WTC11 (cell line): Measurements from ENCODE around the gene PRPF8. TPM values are rescaled to one million over a fixed set of nuclear protein-coding genes. Genes with fewer than 3 reads are reported as not detected.
"Not testable (repeated sequence)": the region's sequence is repeated elsewhere in the genome, so short reads cannot be mapped to it uniquely, and the experiment has no call there.

Experiments
- ATAC-seq: fragments of 200-7000 bp; cut with Tn5 transposase; 2 replicates; pipeline ENCODE4 v1.10.0; 2021; ENCODE audit warnings: mild to moderate bottlenecking, moderate library complexity
- CTCF ChIA-PET: fragments of 300-600 bp; sonication (Branson Sonifier 250); formaldehyde crosslinking; loops from one replicate; lab custom pipeline; 2021; ENCODE audit warnings: antibody characterized with exemption; lab: Charles Lee
- POLR2A ChIA-PET: fragments of 350-600 bp; sonication (Branson Sonifier 250); formaldehyde crosslinking; loops from one replicate; lab custom pipeline; 2021; ENCODE audit warnings: antibody characterized with exemption; lab: Charles Lee
- DNase-seq: peaks from one replicate; pipeline ENCODE4 v3.0.0; 2021; ENCODE audit warnings: low spot score
- H3K27ac Mint-ChIP-seq: 2 replicates; pipeline ENCODE4 v1.8.0; 2021; ENCODE audit warnings: mixed read lengths
- H3K27me3 Mint-ChIP-seq: 2 replicates; pipeline ENCODE4 v1.8.0; 2021; ENCODE audit warnings: low read depth, mild to moderate bottlenecking, moderate library complexity, mixed read lengths
- H3K36me3 Mint-ChIP-seq: 2 replicates; pipeline ENCODE4 v1.8.0; 2021; ENCODE audit warnings: mixed read lengths
- H3K4me1 Mint-ChIP-seq: 2 replicates; pipeline ENCODE4 v1.8.0; 2022; ENCODE audit warnings: mixed read lengths
- H3K4me3 Mint-ChIP-seq: 2 replicates; pipeline ENCODE4 v1.8.0; 2021; ENCODE audit warnings: mild to moderate bottlenecking, moderate library complexity, mixed read lengths
- H3K9me3 Mint-ChIP-seq: 2 replicates; pipeline ENCODE4 v1.8.0; 2021; ENCODE audit warnings: mixed read lengths
- AFF4 ChIP-seq: sonication (generic); formaldehyde crosslinking; IDR thresholded peaks from 2 replicates; pipeline ENCODE4 v1.8.1; 2023; ENCODE audit warnings: mild to moderate bottlenecking, missing genetic modification reagents, borderline replicate concordance
- CTCF ChIP-seq: fragments of 200-600 bp; IDR thresholded peaks from 2 replicates; pipeline ENCODE4 v1.8.0; 2022; ENCODE audit warnings: antibody characterized with exemption
- E2F1 ChIP-seq: sonication (generic); formaldehyde crosslinking; IDR thresholded peaks from 2 replicates; pipeline ENCODE4 v1.8.0; 2022; ENCODE audit warnings: mild to moderate bottlenecking, missing genetic modification reagents
- ESRRA ChIP-seq: sonication (generic); formaldehyde crosslinking; IDR thresholded peaks from 2 replicates; pipeline ENCODE4 v1.8.1; 2022; ENCODE audit warnings: mild to moderate bottlenecking, missing genetic modification reagents, borderline replicate concordance
- ETV6 ChIP-seq: sonication (generic); formaldehyde crosslinking; IDR thresholded peaks from 2 replicates; pipeline ENCODE4 v1.8.1; 2022; ENCODE audit warnings: mild to moderate bottlenecking, missing genetic modification reagents
- HMGA2 ChIP-seq: fragments of 250-450 bp; sonication (Bioruptor Pico); IDR thresholded peaks from 2 replicates; pipeline ENCODE4 v1.4.0; 2021; ENCODE audit warnings: mild to moderate bottlenecking, moderate library complexity
- MAX ChIP-seq: sonication (generic); formaldehyde crosslinking; IDR thresholded peaks from 2 replicates; pipeline ENCODE4 v1.8.0; 2022; ENCODE audit warnings: mild to moderate bottlenecking, missing genetic modification reagents
- MLX ChIP-seq: sonication (generic); formaldehyde crosslinking; IDR thresholded peaks from 2 replicates; pipeline ENCODE4 v1.8.1; 2023; ENCODE audit warnings: mild to moderate bottlenecking, missing genetic modification reagents, moderate library complexity
- NR1H2 ChIP-seq: sonication (generic); formaldehyde crosslinking; IDR thresholded peaks from 2 replicates; pipeline ENCODE4 v1.9.0; 2021; ENCODE audit warnings: mild to moderate bottlenecking, moderate library complexity, missing genetic modification reagents
- TEAD1 ChIP-seq: sonication (generic); formaldehyde crosslinking; IDR thresholded peaks from 2 replicates; pipeline ENCODE4 v1.8.0; 2022; ENCODE audit warnings: mild to moderate bottlenecking, missing genetic modification reagents
- USF2 ChIP-seq: sonication (generic); formaldehyde crosslinking; IDR thresholded peaks from 2 replicates; pipeline ENCODE4 v1.8.1; 2023; ENCODE audit warnings: mild to moderate bottlenecking, missing genetic modification reagents, moderate library complexity
- ZNF121 ChIP-seq: sonication (generic); formaldehyde crosslinking; IDR thresholded peaks from 2 replicates; pipeline ENCODE4 v1.8.0; 2023; ENCODE audit warnings: missing genetic modification reagents
- ZNF232 ChIP-seq: sonication (generic); formaldehyde crosslinking; IDR thresholded peaks from 2 replicates; pipeline ENCODE4 v1.8.0; 2022; ENCODE audit warnings: mild to moderate bottlenecking, missing genetic modification reagents
- ZNF423 ChIP-seq: fragments of 250-450 bp; sonication (Bioruptor Pico); IDR thresholded peaks from 2 replicates; pipeline ENCODE4 v2.1.2; 2022; ENCODE audit warnings: mild to moderate bottlenecking, moderate library complexity
- total RNA-seq: library from RNA; stranded (reverse); gene quantifications from 3 replicates; pipeline ENCODE4 v1.2.3, GENCODE V29; 2021

The PRPF8 gene
- total RNA-seq, 1 experiment from 2014 or later, result 388 TPM

GRCh38 chr17:1673041-1673785, 11.5 kb downstream of the PRPF8 start:
- TF ChIP-seq TEAD1 (no peak), NR1H2 (CRISPR knock-in tag) (no peak), ESRRA (CRISPR knock-in tag) (no peak), E2F1 (CRISPR knock-in tag) (no peak), ZNF423 (no peak), ETV6 (CRISPR knock-in tag) (no peak), MLX (no peak), HMGA2 (CRISPR knock-in tag) (no peak), ZNF232 (CRISPR knock-in tag) (no peak), AFF4 (no peak)
- Mint-ChIP-seq H3K9me3 (no peaks in the 10 kb centered on the region), H3K4me3 (no peak overlapping the region), H3K4me1 (no peaks in the 10 kb centered on the region), H3K27ac (no peak overlapping the region), H3K36me3 (peaks cover 89% of the 10 kb centered on the region), H3K27me3 (no peaks in the 10 kb centered on the region)
- POLR2A ChIA-PET, result no interaction called here
- CTCF ChIA-PET, result interaction anchor here (1.0 to 1.3 kb wide), 2 partner anchors 11 to 24 kb away, joined by 3 to 4 read pairs; partner anchors contain the start of gene RILP
- DNase-seq (no peak), ATAC-seq (no peak)

GRCh38 chr17:1663934-1664333, 20.7 kb downstream of the PRPF8 start:
- H3K27me3 Mint-ChIP-seq, H3K4me1 Mint-ChIP-seq, DNase-seq, H3K9me3 Mint-ChIP-seq, H3K27ac Mint-ChIP-seq, POLR2A ChIA-PET, ATAC-seq, H3K4me3 Mint-ChIP-seq: not testable (repeated sequence)
- TF ChIP-seq ZNF121, result 0 out of 2 replicates have a peak, but pooled peaks have one; percentile 53
- H3K36me3 Mint-ChIP-seq, result peaks cover 81% of the 10 kb centered on the region
- CTCF ChIA-PET, result interaction anchor here (1.7 kb wide), 1 partner anchor 15 kb away, joined by 7 read pairs; the partner anchor contains the start of gene RILP

GRCh38 chr17:1661045-1661444, 23.6 kb downstream of the PRPF8 start:
- ATAC-seq, result no peak
- H3K27ac Mint-ChIP-seq, result no peak overlapping the region
- POLR2A ChIA-PET, result interaction anchor here (1.2 kb wide), 1 partner anchor 12 kb away, joined by 6 read pairs; the partner anchor contains the start of gene RILP

More at GRCh38 chr17:1661045-1661444, 23.6 kb downstream of the PRPF8 start:
- Mint-ChIP-seq H3K4me1 (no peaks in the 10 kb centered on the region), H3K36me3 (peaks cover 88% of the 10 kb centered on the region), H3K9me3 (peaks cover 6% of the 10 kb centered on the region; the same call in 1 of the 2 replicates), H3K4me3 (no peak overlapping the region), H3K27me3 (no peaks in the 10 kb centered on the region)
- CTCF ChIA-PET, result interaction anchor here (1.5 to 2.0 kb wide), 2 partner anchors 9 to 13 kb away, joined by 6 to 7 read pairs; no protein-coding TSS in a partner anchor
- TF ChIP-seq USF2 (CRISPR knock-in tag) (no peak), MAX (CRISPR knock-in tag) (no peak), CTCF (no peak)
- no peak for DNase-seq
